Activated T-helper 2 cell treated with anti-CD3 and anti-CD28 coated beads, Interferon-gamma antibody, Interleukin-2, Interleukin-4, amounts not matched to agents 10 μg/mL and 5 μg/mL and 100 μg/mL, durations not matched to agents 14 hours and 24 hours and 36 hours (primary cell): ENCODE measurements around the gene UBD. TPM values are rescaled to one million over a fixed set of nuclear protein-coding genes. Genes with fewer than 3 reads are reported as not detected.
A peak's percentile ranks its signal among the peaks of the same experiment; 100 is the strongest.

ENCODE experiments used
- DNase-seq: peaks from one replicate; pipeline ENCODE4 v3.0.0; 2021; ENCODE audit warnings: low spot score
- H3K27ac Mint-ChIP-seq: one replicate; pipeline ENCODE4 v1.8.0; 2021; ENCODE audit warnings: mixed read lengths
- H3K27me3 Mint-ChIP-seq: one replicate; pipeline ENCODE4 v1.8.0; 2021; ENCODE audit warnings: low read depth, mixed read lengths
- H3K36me3 Mint-ChIP-seq: one replicate; pipeline ENCODE4 v1.8.0; 2021; ENCODE audit warnings: low read depth, mixed read lengths
- H3K4me1 Mint-ChIP-seq: one replicate; pipeline ENCODE4 v1.8.0; 2021; ENCODE audit warnings: low read depth, mixed read lengths
- H3K4me3 Mint-ChIP-seq: one replicate; pipeline ENCODE4 v1.8.0; 2021; ENCODE audit warnings: low read depth, mild to moderate bottlenecking, moderate library complexity, mixed read lengths
- H3K9me3 Mint-ChIP-seq: one replicate; pipeline ENCODE4 v1.8.0; 2021; ENCODE audit warnings: mixed read lengths
- intact Hi-C: fragments of 100-400 bp; cut with micrococcal nuclease; formaldehyde crosslinking; loops from one replicate; pipeline ENCODE4 v1.15.1; 2023
- total RNA-seq: library from RNA; stranded (reverse); gene quantifications from 2 replicates; pipeline ENCODE4 v1.2.3, GENCODE V29; 2022

Gene UBD
- 0.34 TPM in 2 replicates for total RNA-seq

- Mint-ChIP-seq H3K27me3 (peaks cover 60% of the 10 kb centered on the region), H3K9me3 (no peaks in the 10 kb centered on the region), H3K4me3 (no peak within 1 kb of the TSS), H3K36me3 (no peaks in the 10 kb centered on the region), H3K27ac (no peak within 1 kb of the TSS), H3K4me1 (peaks cover 9% of the 10 kb centered on the region)
- intact Hi-C loops, result no loop called here
- no peak for DNase-seq
These were observed at the start of gene UBD for GRCh38 chr6:29559524-29560287. Gene UBD (minus strand): TSS chr6:29559732. CDS start chr6:29559701, 31 bp downstream.

DNA sequence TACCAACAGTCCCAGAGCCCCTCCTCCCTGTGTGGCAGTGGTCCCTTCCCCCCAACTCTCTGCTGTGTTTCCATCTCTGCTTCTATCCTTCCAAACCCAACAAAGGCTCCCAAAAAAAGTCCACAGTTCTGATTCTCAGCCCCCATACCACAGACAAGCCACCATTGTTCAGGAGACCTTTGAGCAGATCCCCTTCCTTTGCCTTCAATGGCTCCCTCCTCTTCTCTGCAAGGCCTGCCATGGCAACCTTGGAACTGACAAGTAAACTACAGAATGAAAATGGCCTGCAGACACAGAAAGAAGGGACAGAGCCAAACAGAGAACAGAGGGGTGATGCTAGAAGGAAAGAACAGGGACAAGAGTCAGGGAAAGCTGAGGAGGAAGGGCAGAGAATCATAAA, 48.6 kb upstream of the UBD start:
- intact Hi-C loops, result no loop called here
- Mint-ChIP-seq H3K27me3 (no peaks in the 10 kb centered on the region), H3K27ac (no peak overlapping the region), H3K4me1 (no peaks in the 10 kb centered on the region), H3K36me3 (no peaks in the 10 kb centered on the region), H3K9me3 (no peaks in the 10 kb centered on the region), H3K4me3 (no peak overlapping the region)
- no peak for DNase-seq

DNA sequence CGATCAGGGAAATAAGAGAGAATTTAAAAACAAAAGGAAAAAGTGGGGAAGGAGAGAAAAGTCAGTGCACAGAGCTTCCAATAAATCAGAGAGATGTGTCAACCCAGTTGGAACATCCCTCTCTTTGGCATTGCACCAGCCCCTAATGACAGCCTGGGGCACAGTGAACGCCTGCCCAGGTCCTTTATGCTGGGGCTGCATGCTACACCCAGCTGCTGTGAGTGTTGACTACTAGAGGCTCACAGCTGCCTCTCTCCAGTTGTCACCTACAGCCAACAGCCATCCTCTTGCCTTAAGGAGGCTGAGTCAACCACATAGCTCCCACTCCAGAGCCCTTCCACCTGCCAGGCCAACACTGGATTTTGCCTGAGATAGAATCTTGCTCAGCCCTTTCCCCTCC, 44.4 kb upstream of the UBD start:
- Mint-ChIP-seq H3K9me3 (no peaks in the 10 kb centered on the region), H3K4me3 (no peak overlapping the region), H3K27ac (no peak overlapping the region), H3K4me1 (no peaks in the 10 kb centered on the region), H3K27me3 (no peaks in the 10 kb centered on the region), H3K36me3 (no peaks in the 10 kb centered on the region)
- DNase-seq, result no peak
- intact Hi-C loops, result no loop called here

DNA sequence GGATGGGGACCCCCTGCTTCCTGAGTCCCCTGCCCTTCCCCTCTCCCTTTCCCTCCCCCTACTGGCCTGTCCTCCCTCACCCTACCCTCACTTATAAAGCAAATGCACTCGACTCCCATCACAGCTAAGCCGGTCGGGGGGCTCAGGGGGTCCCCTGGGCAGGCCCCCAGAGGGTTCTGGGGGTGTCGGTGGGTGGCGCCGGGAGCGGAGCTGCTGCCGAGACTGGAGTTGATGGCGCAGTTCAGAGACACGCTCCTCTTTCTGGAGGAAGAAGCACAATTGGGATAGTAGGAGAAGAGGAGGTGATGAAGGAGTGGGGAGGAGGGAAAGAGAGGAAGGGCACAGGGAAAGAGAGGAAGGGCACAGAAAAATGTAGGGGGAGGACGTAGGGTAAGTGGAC, 43.9 kb upstream of the UBD start:
- Mint-ChIP-seq H3K27ac (no peak overlapping the region), H3K9me3 (no peaks in the 10 kb centered on the region), H3K4me3 (no peak overlapping the region), H3K27me3 (no peaks in the 10 kb centered on the region), H3K4me1 (no peaks in the 10 kb centered on the region), H3K36me3 (no peaks in the 10 kb centered on the region)
- no peak for DNase-seq
- intact Hi-C loops, result no loop called here

- Mint-ChIP-seq H3K9me3 (no peaks in the 10 kb centered on the region), H3K4me1 (no peaks in the 10 kb centered on the region), H3K27ac (no peak overlapping the region), H3K36me3 (no peaks in the 10 kb centered on the region), H3K4me3 (no peak overlapping the region), H3K27me3 (no peaks in the 10 kb centered on the region)
- intact Hi-C loops, result no loop called here
- DNase-seq, result no peak
These were observed 43.2 kb upstream of the UBD start for GRCh38 chr6:29602564-29603361.

GRCh38 chr6:29598172-29598747, 38.7 kb upstream of the UBD start:
- H3K4me1 Mint-ChIP-seq, result no peaks in the 10 kb centered on the region
- H3K27ac Mint-ChIP-seq, result no peak overlapping the region
- intact Hi-C loops, result no loop called here
- no peaks in the 10 kb centered on the region for H3K9me3 Mint-ChIP-seq
- no peak overlapping the region for H3K4me3 Mint-ChIP-seq
- no peak for DNase-seq
- H3K27me3 Mint-ChIP-seq, result peaks cover 7% of the 10 kb centered on the region
- H3K36me3 Mint-ChIP-seq, result no peaks in the 10 kb centered on the region

GRCh38 chr6:29597184-29597583, 37.7 kb upstream of the UBD start:
- Mint-ChIP-seq H3K27ac (no peak overlapping the region), H3K4me1 (no peaks in the 10 kb centered on the region), H3K27me3 (peaks cover 7% of the 10 kb centered on the region), H3K36me3 (no peaks in the 10 kb centered on the region), H3K4me3 (no peak overlapping the region), H3K9me3 (no peaks in the 10 kb centered on the region)
- DNase-seq, result no peak
- intact Hi-C loops, result no loop called here

DNA sequence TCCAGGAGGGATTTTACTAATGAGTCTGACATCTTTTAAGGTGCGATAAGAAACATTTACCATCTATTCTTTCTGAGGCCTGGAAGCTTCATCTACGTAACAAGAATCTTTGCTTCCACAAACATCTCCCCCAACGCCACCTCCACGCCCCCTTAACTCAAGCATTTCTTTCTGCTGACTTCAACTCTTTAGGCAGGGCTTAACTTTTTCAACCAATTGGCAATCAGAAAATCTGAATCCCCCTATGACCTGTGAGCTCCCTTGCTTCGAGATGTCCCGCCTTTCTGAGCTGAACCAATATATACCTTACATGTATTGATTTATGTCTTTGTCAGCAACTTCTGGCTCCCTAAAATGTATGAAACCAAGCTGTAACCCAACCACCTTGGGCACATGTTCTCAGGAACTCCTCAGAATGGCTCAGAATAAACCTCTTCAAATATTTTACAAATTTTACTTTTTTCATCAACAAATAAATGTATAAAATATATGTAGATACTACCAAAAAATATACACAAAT, 36.9 kb upstream of the UBD start:
- no peaks in the 10 kb centered on the region for H3K36me3 Mint-ChIP-seq

DNA sequence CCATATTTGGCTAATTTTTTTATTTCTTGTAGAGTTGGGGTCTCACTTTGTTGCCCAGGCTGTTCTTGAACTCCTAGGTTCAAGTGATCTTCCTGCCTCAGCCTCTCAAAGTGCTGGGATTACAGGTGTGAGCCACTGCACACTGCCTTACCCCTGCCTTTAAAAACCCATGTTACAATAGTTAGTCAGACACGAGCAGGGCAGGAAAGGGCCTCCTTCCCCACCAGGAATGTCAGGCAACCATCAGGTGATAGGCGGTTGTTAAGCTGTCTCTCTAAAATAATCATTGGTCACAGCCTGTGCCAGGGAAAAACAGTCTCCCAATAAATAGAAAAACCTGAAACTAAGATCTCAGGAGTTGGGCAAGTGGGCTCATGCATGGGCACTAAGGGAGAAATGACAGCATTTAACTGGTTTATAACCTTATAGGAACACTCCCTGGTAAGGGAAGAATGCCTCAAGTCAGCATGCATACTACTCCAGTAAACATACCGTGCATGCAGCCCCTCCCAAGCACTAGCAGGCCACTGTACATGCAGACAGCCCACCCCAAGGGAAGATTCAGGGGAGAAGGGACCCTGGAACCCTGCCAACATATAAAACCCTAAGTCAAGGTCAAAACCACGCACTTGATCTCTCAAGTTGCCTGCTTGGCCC, 33.8 kb upstream of the UBD start:
- Mint-ChIP-seq H3K4me1 (no peaks in the 10 kb centered on the region), H3K27ac (no peak overlapping the region)

More for the DNA sequence above, 36.9 kb upstream of the UBD start:
- Mint-ChIP-seq H3K27me3 (peaks cover 8% of the 10 kb centered on the region), H3K9me3 (no peaks in the 10 kb centered on the region), H3K27ac (no peak overlapping the region), H3K4me3 (no peak overlapping the region), H3K4me1 (no peaks in the 10 kb centered on the region)
- intact Hi-C loops, result no loop called here
- DNase-seq, result no peak

GRCh38 chr6:29591677-29592076, 32.1 kb upstream of the UBD start:
- H3K9me3 Mint-ChIP-seq, result no peaks in the 10 kb centered on the region
- peaks cover 19% of the 10 kb centered on the region for H3K27me3 Mint-ChIP-seq

More for the DNA sequence above, 33.8 kb upstream of the UBD start:
- Mint-ChIP-seq H3K27me3 (peaks cover 19% of the 10 kb centered on the region), H3K36me3 (no peaks in the 10 kb centered on the region), H3K9me3 (no peaks in the 10 kb centered on the region), H3K4me3 (no peak overlapping the region)
- intact Hi-C loops, result no loop called here
- no peak for DNase-seq

DNA sequence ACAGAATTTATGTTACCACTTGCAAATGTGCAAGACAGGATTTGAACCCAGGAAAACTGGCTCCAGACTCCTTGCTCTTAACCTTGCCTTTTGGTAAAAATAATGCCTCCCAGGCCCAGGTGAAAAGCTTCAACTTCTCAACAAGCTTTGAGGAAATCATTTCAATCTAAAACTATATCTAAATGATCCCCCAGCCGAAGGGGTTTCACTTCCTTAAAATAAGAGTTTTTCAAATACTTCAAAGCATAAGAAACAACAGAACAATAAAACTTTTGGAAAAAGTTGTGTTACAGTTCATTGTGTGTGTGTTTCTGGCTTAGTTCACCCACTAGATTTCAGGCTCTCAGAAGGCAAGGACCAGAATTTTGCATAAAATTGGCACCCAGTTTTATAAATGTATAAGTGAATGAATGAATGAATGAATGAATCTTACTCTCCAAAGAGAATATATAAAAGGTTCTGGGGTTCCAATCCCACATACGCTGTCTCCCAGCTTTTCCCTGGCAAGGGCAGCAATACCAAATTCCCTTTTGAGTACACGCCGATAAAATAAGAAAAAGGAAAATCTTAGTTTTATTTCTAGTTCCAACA, 30.8 kb upstream of the UBD start:
- H3K4me1 Mint-ChIP-seq, result no peaks in the 10 kb centered on the region
- H3K27me3 Mint-ChIP-seq, result peaks cover 22% of the 10 kb centered on the region
- H3K36me3 Mint-ChIP-seq, result no peaks in the 10 kb centered on the region
- DNase-seq, result no peak
- intact Hi-C loops, result no loop called here
- no peak overlapping the region for H3K4me3 Mint-ChIP-seq
- no peak overlapping the region for H3K27ac Mint-ChIP-seq
- H3K9me3 Mint-ChIP-seq, result no peaks in the 10 kb centered on the region

More at GRCh38 chr6:29591677-29592076, 32.1 kb upstream of the UBD start:
- intact Hi-C loops, result no loop called here
- Mint-ChIP-seq H3K4me3 (no peak overlapping the region), H3K36me3 (no peaks in the 10 kb centered on the region), H3K27ac (no peak overlapping the region), H3K4me1 (no peaks in the 10 kb centered on the region)
- DNase-seq, result no peak

DNA sequence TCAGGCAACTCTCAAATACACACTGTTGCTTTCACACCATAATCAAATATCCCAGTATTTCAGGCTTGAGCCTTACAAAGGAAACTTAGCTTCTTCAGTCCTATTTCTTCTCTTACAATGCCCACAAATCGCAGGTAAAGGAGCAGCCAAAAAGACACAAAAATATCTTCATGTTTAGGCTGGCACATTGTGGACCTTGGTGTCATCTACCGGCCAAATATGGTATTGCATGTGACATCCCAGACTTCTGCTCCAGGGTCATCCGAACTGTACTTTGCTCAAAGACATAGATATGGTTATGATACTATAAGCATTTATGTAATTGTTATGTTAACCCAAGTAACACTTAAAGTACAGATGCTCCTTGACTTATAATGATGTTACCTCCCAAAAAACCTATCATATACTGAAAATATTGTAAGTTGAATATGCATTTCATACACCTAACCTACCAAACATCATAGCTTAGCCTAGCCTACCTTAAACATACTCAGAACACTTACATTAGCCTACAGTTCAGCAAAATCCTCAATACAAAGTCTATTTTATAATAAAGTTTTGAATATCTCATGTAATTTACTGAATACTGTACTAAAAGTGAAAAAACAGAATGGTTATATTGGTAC, 30.0 kb upstream of the UBD start:
- DNase-seq, result peak; percentile 23
- Mint-ChIP-seq H3K27ac (no peak overlapping the region), H3K4me3 (no peak overlapping the region), H3K27me3 (peaks cover 25% of the 10 kb centered on the region), H3K36me3 (no peaks in the 10 kb centered on the region), H3K9me3 (no peaks in the 10 kb centered on the region), H3K4me1 (no peaks in the 10 kb centered on the region)
- intact Hi-C loops, result loop anchor here (5.0 to 10.0 kb wide), 2 partner anchors 575 to 902 kb away; no protein-coding TSS in a partner anchor
